Ishikawa (cell line): ENCODE data around the gene LRTM2.

Source experiments
- CEBPB ChIP-seq: IDR thresholded peaks from 2 replicates; pipeline ENCODE4 v1.6.1; 2012
- CREB1 ChIP-seq: IDR thresholded peaks from 2 replicates; pipeline ENCODE4 v1.6.1; 2012; ENCODE audit warnings: low read depth
- EGR1 ChIP-seq: IDR thresholded peaks from 2 replicates; pipeline ENCODE4 v1.6.1; 2012
- EP300 ChIP-seq: IDR thresholded peaks from 2 replicates; pipeline ENCODE4 v1.6.1; 2012; ENCODE audit warnings: borderline replicate concordance
- FOXM1 ChIP-seq: IDR thresholded peaks from 2 replicates; pipeline ENCODE4 v1.6.1; 2012; ENCODE audit warnings: low read depth, borderline replicate concordance
- NFIC ChIP-seq: IDR thresholded peaks from 2 replicates; pipeline ENCODE4 v1.6.1; 2012
- RAD21 ChIP-seq: IDR thresholded peaks from 2 replicates; pipeline ENCODE4 v1.6.1; 2012; ENCODE audit warnings: low read depth
- REST ChIP-seq: IDR thresholded peaks from 2 replicates; pipeline ENCODE4 v1.6.1; 2012; ENCODE audit warnings: low read depth, mild to moderate bottlenecking
- TAF1 ChIP-seq: IDR thresholded peaks from 2 replicates; pipeline ENCODE4 v1.6.1; 2012; ENCODE audit warnings: low read depth, mild to moderate bottlenecking
- TCF12 ChIP-seq: IDR thresholded peaks from 2 replicates; pipeline ENCODE4 v1.6.1; 2012; ENCODE audit warnings: low read depth
- TEAD4 ChIP-seq: IDR thresholded peaks from 2 replicates; pipeline ENCODE4 v1.6.1; 2012
- YY1 ChIP-seq: IDR thresholded peaks from 2 replicates; pipeline ENCODE4 v1.6.1; 2012; ENCODE audit warnings: low read depth
- ZBTB7A ChIP-seq: IDR thresholded peaks from 2 replicates; pipeline ENCODE4 v1.6.1; 2012; ENCODE audit warnings: low read depth
- TF ChIP-seq, protein P1 (sequence below): IDR thresholded peaks from 2 replicates; pipeline ENCODE4 v1.6.1; 2012
- TF ChIP-seq, protein P2 (sequence below): IDR thresholded peaks from 2 replicates; pipeline ENCODE4 v1.6.1; 2012

Gene LRTM2

DNA sequence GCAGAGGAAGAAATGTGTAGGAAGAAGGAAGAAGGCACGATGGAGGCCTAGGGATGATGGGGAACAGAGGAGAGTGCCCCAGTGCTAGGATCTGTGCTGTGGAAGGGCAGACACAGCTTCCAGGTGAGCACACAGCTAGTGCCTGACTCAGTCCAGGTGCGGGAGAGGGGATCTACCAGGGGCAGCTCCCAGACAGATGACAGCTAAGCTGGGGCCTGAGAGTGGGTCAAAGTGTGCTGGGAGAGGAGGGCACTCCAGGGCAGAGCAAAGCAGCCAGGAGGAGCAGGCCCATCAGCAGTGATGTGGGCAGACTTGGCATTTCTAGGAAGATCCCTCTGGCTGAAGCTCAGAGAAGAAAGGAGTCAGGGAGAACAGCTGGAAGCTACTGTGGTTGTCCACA, 36.7 kb downstream of the LRTM2 start:
- TF ChIP-seq YY1 (no peak), CEBPB (no peak)
- TF ChIP-seq, protein P1, sequence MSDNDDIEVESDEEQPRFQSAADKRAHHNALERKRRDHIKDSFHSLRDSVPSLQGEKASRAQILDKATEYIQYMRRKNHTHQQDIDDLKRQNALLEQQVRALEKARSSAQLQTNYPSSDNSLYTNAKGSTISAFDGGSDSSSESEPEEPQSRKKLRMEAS = no peak

- TF ChIP-seq TAF1 (no peak), ZBTB7A (no peak), EGR1 (no peak), NFIC (no peak), RAD21 (no peak), CEBPB (no peak), TEAD4 (no peak), FOXM1 (no peak), EP300 (no peak), CREB1 (no peak), REST (no peak), TCF12 (no peak), YY1 (no peak)
- TF ChIP-seq, protein P1 = no peak
- TF ChIP-seq, protein P2, sequence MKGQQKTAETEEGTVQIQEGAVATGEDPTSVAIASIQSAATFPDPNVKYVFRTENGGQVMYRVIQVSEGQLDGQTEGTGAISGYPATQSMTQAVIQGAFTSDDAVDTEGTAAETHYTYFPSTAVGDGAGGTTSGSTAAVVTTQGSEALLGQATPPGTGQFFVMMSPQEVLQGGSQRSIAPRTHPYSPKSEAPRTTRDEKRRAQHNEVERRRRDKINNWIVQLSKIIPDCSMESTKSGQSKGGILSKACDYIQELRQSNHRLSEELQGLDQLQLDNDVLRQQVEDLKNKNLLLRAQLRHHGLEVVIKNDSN = no peak
Observed at GRCh38 chr12:1857821-1858220, 37.5 kb downstream of the LRTM2 start.

DNA sequence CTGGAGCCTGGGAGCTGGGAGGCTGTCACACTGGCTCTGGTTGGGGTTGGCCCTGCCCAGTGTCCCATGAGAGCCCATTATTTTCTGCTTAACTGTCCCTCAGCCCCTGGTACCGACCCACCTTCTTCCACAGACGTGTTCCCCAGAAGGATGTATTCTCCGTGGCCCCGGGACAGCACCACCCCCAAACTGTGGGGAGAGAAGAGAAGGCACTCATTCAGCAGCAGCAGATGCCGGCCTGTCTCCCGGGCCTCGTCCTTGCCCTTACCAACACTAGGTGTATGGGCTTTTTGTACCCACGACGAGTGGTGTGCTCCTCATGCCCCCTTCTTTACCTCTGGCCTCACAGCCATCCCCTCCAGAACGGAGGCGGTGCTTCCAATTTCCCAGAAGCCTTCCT, 38.1 kb downstream of the LRTM2 start:
- TF ChIP-seq EP300 (no peak), YY1 (no peak), CREB1 (no peak), FOXM1 (no peak), ZBTB7A (no peak), EGR1 (no peak), TCF12 (no peak), REST (no peak), CEBPB (no peak), TAF1 (no peak), NFIC (no peak), TEAD4 (no peak), RAD21 (no peak)
- TF ChIP-seq, protein P1 = no peak
- TF ChIP-seq, protein P2 = no peak

- TF ChIP-seq YY1 (no peak), ZBTB7A (no peak)
Observed at GRCh38 chr12:1859643-1860042, 39.3 kb downstream of the LRTM2 start.

GRCh38 chr12:1862973-1863372, 42.6 kb downstream of the LRTM2 start:
- TF ChIP-seq EP300 (no peak), RAD21 (no peak), YY1 (no peak), FOXM1 (no peak), CEBPB (no peak), TEAD4 (no peak), TAF1 (no peak)

DNA sequence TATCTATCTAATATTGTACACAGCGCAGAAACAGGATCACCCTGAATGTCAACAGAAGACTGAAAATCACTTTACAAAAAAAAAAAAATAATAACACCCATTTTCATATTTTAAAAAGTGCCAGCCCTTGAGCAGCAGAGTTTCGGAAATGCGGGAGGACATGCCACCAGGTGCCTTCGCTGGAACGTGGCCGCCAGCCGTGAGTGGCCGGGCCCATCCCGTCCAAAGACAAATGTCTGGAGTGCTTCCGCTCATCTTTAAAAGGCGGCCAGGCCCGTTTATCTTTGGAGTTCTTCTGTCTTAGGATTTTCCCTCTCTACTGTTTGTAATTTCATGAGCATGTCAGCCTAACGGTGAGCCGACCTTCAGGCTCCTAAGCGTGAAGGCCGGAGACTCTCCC, 43.5 kb downstream of the LRTM2 start:
- TF ChIP-seq, protein P2 = no peak
- TF ChIP-seq NFIC (no peak), RAD21 (no peak), ZBTB7A (no peak), REST (no peak), TEAD4 (no peak), TCF12 (no peak), YY1 (no peak), CEBPB (no peak), FOXM1 (no peak), TAF1 (no peak), EGR1 (no peak), CREB1 (no peak)
- TF ChIP-seq, protein P1 = no peak
